Measurements from ENCODE around the gene NTN3. TPM values are rescaled to one million over a fixed set of nuclear protein-coding genes. Genes with fewer than 3 reads are reported as not detected.

NTN3 gene
- total RNA-seq, 1 donor from 2014 or later, result 1.5 TPM

DNA sequence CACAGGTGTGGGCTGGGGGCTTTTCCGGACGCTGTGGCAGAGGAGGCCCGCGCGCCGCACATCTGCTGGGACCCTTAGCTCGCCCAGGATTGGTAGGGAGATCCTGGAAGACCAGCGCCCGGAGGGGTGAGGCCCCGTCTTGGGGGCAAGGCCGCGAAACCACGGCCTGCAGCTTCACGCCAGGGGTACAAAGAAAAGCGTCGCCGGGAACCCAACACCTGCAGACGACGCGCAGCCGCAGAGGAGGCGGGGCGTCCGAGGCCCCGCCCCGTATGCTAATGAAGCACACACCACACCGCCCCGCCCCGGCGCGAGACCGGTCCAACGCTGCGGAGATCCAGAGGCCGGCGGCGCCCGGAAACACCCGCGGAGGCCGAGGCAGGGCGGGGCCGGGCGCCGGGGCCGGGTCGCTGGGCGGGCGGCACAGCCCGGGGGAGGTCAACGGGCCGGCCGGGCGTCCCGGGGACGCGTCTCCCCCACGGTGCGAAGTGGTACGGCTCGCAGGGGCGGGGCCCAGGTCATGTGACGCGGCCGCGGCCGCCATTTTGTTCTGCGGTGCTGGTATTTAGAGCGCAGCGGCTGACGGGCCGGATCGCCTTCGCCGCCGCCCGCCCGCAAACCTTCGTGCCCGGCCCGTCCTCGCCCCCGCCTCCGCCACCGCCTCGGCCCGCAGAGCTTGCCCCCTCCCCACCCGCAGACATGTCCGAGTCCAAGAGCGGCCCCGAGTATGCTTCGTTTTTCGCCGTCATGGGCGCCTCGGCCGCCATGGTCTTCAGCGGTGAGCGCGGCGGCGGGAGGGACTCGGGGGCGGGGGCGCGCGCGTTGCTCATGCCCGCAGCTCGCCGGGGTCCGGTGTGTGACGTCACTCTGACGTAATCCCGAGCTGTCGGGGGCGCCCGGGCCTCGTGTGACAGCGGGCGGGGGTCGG, 42.6 kb downstream of the NTN3 start, which contains the start of gene ATP6V0C:
ATP6V0C (plus strand) TSS at position 548 of the 928 bp plus-strand sequence; CDS start at position 700, 152 bp downstream.
- DNase-seq (ENCODE audit: low spot score), result peak; percentile 95
- H3K36me3 Mint-ChIP-seq (ENCODE audit: low read depth), result peaks cover 3% of the 10 kb centered on the region
- peak within 1 kb of the TSS; percentile 95 for H3K27ac Mint-ChIP-seq (ENCODE audit: unreplicated experiment)
- H3K9me3 Mint-ChIP-seq (ENCODE audit: low read depth), result no peaks in the 10 kb centered on the region
- H3K4me1 Mint-ChIP-seq (ENCODE audit: low read depth), result peaks cover 39% of the 10 kb centered on the region
- H3K4me3 Mint-ChIP-seq (ENCODE audit: unreplicated experiment), result peak within 1 kb of the TSS; percentile 90
- no peaks in the 10 kb centered on the region for H3K27me3 Mint-ChIP-seq (ENCODE audit: low read depth)
- TF ChIP-seq, protein P1, sequence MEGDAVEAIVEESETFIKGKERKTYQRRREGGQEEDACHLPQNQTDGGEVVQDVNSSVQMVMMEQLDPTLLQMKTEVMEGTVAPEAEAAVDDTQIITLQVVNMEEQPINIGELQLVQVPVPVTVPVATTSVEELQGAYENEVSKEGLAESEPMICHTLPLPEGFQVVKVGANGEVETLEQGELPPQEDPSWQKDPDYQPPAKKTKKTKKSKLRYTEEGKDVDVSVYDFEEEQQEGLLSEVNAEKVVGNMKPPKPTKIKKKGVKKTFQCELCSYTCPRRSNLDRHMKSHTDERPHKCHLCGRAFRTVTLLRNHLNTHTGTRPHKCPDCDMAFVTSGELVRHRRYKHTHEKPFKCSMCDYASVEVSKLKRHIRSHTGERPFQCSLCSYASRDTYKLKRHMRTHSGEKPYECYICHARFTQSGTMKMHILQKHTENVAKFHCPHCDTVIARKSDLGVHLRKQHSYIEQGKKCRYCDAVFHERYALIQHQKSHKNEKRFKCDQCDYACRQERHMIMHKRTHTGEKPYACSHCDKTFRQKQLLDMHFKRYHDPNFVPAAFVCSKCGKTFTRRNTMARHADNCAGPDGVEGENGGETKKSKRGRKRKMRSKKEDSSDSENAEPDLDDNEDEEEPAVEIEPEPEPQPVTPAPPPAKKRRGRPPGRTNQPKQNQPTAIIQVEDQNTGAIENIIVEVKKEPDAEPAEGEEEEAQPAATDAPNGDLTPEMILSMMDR (IDR thresholded peaks at IDR 0.05), result no peak

DNA sequence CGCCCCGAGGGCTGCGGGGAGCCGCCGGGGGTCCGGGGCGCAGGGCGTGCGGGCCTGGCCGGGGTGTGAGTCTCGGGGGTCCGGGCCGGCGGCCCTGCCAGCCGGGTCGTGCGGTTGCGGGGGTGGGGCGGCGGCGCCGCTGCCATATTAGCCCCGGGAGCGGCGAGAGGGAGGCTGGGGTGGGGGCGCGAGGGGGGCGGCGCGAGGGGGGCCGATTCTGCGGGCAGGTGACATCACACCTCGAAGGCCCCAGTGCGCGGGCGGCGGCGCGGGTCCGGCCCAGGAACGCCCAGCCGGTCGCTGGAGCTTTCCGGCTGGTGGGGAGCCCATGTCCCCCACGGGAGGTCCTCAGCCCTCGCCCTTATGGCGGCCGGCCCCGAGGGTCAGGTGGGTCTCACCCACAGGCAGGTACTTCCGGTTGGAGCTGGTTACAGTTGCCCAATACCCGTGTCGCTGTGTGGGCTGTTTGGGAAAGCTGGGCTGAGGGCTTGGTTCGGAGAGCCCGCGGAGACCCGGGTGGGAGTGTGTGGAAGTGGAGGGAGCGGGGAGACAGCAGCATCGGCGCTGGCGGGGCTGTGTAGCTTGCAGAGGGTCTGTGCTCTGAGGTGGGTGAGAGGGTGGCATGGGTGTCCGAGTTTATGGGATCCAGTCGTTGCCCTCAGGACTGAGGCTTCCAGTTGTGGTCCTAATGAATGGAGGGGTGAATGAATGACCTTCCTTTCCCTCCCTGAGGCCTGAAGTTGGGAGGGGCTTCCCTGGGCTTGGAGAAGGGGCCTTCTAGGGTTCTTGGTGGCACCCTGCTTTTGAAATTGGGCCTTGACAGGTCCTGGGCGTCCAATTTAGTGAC, 43.5 kb downstream of the NTN3 start:
- Mint-ChIP-seq H3K4me1 (ENCODE audit: low read depth) (peaks cover 45% of the 10 kb centered on the region), H3K27ac (ENCODE audit: unreplicated experiment) (peak overlapping the region; percentile 95), H3K9me3 (ENCODE audit: low read depth) (no peaks in the 10 kb centered on the region), H3K36me3 (ENCODE audit: low read depth) (peaks cover 3% of the 10 kb centered on the region), H3K4me3 (ENCODE audit: unreplicated experiment) (peak overlapping the region; percentile 90), H3K27me3 (ENCODE audit: low read depth) (no peaks in the 10 kb centered on the region)
- TF ChIP-seq, protein P1 (IDR thresholded peaks at IDR 0.05), result no peak
- no peak for DNase-seq (ENCODE audit: low spot score)

DNA sequence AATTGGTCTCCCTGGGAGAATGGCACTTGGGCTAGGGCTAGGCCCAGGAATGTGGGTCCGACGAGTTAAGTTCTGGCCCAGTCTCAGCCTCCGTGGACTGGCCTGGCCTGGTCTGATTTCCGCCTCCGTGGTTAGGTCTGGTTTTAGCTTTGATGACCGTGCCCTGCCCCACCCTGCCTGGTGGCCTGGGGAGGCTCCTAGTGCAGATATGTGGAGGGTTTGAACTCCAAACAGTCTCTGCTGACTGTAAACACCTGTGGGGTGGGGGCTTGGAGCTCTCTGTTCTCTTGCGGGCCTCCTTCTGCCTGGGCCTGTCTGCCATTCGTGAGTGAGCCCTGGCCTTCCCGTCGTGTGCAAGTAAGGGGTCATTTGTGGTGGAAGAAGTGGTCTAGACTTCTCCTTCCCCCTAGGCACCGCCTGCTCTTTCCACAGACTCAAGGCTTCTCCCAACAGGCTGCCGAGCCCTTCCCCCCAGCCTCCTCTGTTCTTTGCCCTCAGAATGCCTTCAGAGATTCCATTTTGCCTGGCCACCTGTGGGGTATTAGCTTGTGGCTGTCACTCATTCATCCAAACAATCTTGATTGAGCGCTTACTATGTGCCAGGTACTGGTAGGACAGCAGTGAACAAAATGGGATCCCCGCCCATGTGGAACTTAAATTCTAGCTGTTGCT, 44.2 kb downstream of the NTN3 start:
- no peak for DNase-seq (ENCODE audit: low spot score)
- Mint-ChIP-seq H3K9me3 (ENCODE audit: low read depth) (no peaks in the 10 kb centered on the region), H3K4me3 (ENCODE audit: unreplicated experiment) (peak overlapping the region; percentile 90), H3K27me3 (ENCODE audit: low read depth) (no peaks in the 10 kb centered on the region), H3K4me1 (ENCODE audit: low read depth) (peaks cover 50% of the 10 kb centered on the region), H3K36me3 (ENCODE audit: low read depth) (peaks cover 6% of the 10 kb centered on the region), H3K27ac (ENCODE audit: unreplicated experiment) (peak overlapping the region; percentile 95)
- TF ChIP-seq, protein P1 (IDR thresholded peaks at IDR 0.05), result no peak

DNA sequence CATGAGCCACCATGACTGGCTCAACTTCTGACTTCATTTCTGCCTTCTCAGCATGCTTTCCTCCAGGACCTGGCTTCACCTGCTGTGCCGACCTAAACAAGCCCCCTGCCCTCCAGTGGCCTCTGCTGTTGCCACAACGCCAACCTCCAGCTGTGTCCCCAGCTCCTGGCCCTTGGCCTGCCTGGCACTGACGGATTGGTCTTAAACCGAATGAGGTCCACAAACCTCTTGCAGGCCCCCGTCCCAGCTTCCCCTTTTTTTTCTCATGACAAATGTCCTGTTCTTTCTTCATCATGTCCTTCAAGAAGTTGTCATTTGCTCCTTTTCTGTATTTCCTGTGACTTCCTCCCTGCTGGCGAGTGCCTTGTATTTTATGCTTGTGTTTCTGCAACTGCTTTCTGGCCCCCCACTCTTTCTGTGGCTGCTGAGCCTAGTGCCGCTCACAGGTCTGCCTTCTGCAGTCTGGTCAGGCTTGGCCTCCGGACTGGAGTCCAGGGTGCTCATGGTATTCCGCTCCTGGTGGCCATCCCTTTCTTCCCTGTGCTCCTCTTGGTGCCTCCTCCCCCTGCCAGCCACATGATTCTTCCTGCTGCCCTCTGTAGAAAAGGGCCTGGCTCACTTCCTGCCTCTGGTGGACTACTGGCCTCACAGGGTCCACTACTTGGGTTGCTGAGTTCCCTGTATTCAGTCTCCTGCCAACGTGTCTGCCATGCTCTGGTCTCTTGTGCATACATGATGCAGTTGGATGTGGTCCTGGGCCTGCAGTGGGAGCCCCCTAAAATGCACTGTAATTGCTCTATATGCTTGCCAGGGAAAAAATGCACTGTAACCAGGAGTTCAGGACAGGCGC, 45.5 kb downstream of the NTN3 start:
- H3K9me3 Mint-ChIP-seq (ENCODE audit: low read depth), result no peaks in the 10 kb centered on the region
- peak overlapping the region; percentile 57 for H3K4me3 Mint-ChIP-seq (ENCODE audit: unreplicated experiment)
- H3K4me1 Mint-ChIP-seq (ENCODE audit: low read depth), result peaks cover 58% of the 10 kb centered on the region
- peak overlapping the region; percentile 95 for H3K27ac Mint-ChIP-seq (ENCODE audit: unreplicated experiment)
- no peak for DNase-seq (ENCODE audit: low spot score)
- no peaks in the 10 kb centered on the region for H3K27me3 Mint-ChIP-seq (ENCODE audit: low read depth)
- H3K36me3 Mint-ChIP-seq (ENCODE audit: low read depth), result peaks cover 6% of the 10 kb centered on the region
- TF ChIP-seq, protein P1 (IDR thresholded peaks at IDR 0.05), result no peak
